NCI-H748 (cell line): ENCODE data around the gene ZNF287.
A peak's percentile ranks its signal among the peaks of the same experiment; 100 is the strongest.
"Not testable (repeated sequence)": the region's sequence is repeated elsewhere in the genome, so short reads cannot be mapped to it uniquely, and the experiment has no call there.

Experiments used
- DNase-seq: peaks from one replicate; lab custom pipeline; 2025; ENCODE audit not compliant: unreplicated experiment; lab: John Stamatoyannopoulos, UW

ZNF287 gene

DNA sequence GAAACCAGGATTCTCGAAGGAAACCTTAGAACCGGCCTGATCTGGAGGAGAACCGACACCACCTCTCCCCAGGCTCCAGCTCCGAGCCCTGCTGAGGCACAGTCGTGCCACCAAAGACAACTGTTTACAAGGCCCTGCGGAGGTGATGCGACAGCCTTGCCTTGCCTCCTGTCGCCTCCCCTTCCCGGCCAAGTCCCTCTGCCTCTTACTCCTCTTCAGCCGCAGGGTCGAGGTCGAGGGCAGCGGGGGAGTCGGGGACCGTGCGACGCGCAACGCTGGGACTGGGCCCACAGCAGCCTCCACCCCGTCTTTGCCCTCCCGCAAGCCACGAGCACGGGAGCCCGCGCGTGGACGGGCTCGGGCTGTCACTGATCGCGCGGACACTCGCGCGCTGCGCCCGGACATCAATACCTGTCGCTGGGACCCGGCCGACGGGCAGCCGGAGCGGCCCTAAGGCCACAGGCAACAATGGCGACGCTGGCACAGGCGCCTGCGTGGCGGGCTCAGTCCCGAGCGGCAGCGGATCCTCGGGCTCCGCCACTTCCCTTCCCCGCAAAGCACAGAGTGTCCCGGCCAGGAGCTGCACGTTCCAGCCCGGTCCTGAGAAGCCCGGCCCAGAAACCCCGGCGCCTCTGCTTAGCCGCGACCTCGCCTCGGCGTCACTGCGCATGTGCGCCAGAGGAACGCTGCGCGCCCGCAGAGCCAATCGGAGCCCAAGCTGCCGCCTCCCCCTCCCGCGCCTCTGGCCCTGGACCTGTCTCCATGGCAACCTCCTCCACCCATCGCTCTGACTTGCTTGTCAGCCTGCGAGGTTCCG, at the start of gene ZNF287:
Gene ZNF287 (minus strand): TSS at position 664 of the 817 bp plus-strand sequence. CDS start 1,473 bp downstream, outside the sequence.
- DNase-seq: peak; percentile 97

DNA sequence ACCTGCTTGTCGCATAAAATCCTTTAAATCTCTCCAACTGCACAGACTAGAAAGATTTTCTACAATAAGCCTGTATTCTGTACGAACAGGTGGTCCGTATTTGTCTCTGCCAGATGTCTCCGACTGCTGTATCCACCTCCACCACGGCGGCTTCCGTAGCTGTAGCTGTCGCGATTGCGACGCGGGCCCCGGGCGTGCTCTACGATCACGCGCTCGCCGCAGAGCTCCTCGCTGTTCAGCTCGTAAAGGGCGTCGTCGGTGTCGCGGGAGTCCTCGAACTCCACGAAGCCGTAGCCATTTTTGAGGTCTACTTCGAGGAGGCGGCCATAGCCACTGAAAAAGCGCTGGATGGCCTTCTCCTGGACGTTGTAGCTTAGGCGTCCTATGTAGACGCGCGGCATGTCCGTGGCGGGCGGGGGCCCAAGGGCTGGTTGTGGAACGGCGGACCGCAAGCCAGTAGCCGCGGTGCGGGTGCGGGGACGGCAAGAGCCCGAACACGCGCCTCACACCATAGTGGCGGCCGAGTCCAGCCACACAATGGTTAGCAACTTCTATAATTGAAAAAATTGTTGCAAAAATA, 48.6 kb upstream of the ZNF287 start:
- no peak for DNase-seq

DNA sequence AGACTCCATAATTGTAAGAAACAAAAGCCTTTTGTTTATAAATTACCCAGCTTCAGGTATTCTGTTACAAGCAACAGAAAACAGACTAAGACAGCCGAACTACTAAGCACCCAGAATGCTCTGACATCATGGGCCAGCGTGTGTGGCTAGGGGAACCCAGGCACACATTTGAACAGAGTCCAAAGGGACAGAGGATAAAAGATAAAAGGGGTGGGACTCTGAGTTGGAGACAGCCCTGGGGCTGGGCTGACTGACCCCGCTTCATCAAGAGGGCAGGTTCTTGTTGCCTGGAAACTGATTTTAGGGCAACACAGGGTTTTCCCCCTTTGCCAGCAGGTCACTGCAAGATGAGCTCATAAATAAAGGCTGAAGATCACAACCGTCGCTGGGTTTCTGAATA, 30.5 kb upstream of the ZNF287 start:
- DNase-seq: no peak

DNA sequence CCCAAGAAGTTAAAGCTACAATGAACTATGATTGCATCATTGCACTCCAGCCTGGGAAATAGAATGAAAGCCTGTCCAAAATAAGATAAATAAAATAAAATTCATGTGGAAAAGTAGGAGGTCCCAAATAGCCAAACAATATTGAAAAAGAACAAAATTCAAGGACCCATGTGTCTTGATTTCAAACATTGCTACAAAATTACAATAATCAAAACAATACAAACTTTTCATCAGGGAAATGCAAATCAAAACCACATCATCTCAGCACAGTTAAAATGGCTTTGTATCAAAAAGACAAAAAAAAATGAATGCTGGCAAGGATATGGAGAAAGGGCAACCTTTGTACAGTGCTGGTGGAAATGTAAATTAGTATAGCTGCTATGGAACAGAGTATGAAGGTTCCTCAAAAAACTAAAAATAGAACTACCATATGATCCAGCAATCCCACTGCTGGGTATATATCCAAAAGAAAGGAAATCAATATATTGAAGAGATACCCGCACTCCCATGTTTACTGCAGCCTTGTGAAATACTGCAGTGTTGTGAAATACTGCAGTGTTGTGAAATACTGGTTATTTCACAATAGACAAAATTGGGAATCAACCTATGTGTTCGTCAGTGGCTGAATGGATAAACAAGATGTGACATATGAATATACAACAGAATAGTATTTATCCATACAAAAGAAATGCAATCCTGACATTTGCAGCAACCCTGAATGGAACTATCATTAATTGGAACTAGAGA, 24.5 kb upstream of the ZNF287 start:
- no peak for DNase-seq

DNA sequence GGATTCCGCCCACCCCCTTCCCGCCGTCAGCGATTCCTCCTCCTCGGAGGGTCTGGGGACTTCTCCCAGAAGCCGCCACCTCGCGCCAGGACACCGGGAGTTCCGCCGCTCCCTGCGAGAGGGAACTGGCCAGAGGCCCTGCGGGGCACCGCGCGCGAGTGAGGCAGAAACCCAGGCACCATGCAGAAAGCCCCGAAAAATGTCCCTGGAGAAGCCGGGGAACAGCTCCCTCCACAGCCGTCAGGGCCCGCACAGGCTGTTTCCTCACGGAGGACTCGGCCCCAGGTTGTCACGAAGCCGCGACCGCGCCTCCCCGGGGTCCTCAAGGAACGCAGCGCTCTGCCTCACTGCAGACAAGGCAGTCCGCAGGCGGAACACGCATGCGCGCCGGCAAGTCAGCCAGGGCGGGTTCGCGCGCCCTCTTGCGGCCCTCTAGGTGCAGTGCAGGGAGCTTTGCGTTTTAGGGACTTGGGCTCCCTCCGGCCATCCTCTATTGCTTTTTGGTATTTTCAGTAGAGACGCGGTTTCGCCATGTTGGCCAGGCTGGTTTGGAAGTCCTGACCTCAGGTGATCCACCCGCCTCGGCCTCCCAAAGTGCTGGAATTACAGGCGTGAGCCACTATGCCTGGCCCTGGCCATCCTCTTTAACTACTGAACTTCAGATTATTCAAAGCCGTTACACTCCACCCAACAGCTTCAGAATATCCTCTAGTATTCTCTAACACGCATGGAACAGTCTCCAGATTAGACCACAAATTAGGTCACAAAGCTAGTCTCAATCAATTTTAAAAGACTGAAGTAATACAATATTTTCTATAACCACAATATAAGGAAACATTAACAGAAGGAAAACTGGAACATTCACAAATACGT, 20.3 kb upstream of the ZNF287 start:
- DNase-seq: peak; percentile 95

DNA sequence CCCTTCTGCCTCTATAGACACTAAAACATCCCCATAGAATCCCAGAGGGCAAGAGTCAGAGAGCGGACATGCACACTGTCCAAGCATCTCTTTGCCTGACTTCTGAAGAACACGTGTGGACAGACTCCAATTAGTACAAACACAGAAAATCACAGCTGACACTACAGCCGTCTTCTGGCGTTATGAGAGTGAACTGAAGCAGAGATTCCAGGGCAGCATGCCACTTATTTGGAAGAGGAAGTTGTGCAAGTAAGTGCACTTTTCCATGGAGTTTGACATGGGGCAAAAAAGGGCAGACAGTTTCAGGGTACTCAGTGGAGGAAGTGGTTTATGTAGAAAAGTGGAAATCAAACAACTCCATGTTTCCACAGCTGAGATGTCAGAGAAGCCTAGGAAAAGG, 16.8 kb upstream of the ZNF287 start:
- DNase-seq: no peak

DNA sequence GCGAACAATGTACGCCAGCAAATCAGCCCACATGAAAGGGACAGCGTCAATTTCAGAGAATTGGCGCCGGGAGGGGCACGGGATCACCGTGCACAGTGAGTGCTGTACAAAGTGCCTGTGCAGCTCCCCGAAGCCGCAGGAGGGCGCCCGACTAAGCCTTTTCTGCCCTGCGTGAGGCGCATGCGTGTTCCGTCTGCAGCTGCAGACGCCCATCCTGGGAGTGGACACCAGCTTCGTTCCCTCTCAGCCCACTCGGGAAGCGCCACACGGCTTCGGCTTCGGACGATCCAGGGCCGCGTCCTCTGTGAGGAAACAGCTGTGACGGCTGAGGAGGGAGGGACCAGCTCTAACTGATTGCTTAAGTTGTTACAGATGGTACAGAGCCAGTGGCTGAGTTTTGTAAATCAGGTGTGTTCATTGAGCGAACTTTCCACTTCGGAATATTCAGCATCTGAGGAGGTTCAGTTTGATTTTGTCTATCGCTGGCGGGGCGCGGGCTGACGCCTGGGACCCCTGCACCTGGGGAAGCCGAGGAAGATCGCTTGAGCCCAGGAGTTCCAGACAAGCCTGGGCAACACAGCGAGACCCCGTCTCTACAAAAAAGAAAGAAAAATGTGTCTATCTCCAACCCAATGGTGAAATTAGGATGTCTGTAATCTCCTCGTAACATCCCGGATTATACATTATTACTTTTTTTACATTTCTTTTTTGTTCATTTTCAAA, 15.4 kb upstream of the ZNF287 start:
- peak; percentile 97 for DNase-seq

DNA sequence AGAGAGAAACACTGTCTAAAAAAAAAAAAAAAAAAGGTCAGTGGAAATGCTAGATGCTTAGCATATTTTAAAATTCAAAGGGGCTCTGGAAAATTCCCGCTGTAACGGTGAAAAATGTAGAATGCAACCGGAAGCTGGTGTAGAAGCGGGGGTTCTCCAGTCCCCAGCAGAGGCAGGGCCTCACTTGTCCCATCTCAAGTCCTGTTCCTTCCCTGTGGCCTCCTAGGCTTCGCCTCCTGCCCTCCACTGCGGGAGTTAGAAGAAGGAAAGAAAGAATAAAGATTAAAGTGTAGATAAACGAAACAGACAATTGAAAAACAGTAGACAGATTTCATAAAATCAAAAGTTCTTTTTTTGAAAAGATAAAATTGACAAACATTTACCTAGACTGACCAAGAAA, 14.8 kb upstream of the ZNF287 start:
- DNase-seq: no peak

DNA sequence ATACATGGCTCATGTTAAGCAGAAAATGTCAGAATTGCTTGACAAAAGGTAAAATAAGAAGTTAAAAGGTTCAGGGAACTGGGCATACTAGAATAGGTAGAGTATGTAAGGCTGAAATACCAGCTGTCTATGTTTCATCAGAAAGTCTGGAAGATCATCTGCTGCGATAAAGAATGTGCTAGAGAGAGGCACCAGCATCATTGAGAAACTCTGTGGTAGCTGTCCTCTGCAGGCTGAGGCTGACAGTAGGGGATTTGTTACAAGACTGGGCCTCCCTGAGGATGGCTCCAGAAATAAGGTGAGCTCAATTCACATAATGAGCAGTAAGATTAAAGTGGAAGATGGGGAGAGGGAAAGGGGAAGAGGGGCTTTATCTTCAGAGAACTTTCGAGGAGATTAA, 4.5 kb upstream of the ZNF287 start:
- no peak for DNase-seq

DNA sequence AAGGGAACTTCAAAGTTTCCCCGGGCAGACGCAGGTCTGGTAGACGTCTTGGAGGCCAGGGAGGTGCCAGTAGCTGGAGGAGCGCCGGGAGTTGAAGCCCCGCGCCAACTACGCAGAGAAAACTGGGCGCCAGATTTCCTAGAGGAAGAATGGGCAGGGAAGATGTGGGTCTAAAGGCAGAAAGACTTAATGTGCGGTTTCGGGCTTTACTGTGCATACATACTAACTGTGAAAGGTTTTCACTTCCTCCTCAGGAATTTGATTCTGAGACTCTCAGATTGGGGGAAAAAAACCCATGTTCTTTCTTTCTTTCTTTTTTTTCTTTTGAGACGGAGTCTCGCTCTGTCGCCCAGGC, 331 bp upstream of the ZNF287 start:
- DNase-seq: no peak

DNA sequence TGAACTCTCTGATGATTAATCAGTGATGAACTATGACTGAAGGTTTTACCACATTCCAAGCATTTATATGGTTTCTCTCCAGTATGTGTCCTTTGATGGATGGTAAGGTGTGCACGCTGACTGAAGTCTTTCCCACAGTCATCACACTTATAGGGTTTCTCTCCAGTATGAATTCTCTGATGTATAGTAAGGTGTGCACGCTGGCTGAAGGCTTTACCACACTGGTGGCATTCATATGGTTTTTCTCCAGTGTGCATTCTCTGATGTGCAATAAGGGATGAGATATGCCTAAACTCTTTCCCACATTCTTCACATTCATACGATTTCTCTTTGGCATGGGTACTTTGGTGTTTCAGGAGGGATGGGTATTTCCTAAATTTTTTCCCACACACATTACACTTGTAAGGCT, 16.4 kb downstream of the ZNF287 start:
- DNase-seq: no peak

DNA sequence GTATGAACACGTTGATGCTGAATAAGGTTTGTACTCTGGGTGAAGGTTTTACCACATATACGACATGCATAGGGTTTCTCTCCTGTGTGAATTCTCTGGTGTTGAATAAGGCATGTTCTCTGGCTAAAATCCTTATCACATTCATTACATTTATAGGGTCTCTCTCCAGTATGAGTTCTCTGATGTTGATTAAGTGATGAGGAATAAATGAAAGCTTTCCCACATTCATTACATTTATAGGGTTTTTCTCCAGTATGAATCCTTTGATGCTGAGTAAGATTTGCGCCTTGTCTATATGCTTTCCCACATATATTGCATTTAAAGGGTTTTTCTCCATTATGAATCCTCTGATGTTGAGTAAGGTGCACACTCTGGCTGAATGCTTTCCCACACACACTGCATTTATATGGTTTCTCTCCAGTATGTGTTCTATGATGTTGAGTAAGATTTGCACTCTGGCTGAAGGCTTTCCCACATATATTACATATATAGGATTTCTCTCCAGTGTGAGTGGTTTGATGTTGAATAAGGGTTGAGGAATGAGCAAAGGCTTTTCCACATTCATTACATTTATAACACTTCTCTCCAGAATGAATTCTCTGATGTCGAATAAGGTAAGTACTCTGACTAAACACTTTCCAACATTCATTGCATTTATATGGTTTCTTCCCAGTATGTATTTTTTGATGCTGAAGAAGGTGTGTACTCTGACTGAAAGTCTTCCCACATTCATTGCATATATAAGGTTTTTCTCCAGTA, 16.9 kb downstream of the ZNF287 start:
- DNase-seq: no peak

DNA sequence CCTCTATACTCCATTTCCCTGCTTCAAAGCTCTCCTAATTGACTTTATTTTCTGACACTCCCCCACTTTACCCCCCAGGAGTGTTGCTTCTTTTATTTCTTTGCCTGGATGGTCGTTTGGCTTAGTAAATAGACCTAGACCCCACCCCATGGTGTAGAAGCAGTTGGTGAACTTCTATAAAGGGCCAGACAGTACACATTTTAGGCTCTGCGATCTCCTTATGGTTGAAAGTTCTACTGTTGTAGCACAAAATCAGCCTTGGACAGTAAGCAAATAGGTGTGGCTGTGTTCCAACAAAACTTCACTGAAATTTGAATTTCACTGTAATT, 31.9 kb downstream of the ZNF287 start:
- DNase-seq: no peak

DNA sequence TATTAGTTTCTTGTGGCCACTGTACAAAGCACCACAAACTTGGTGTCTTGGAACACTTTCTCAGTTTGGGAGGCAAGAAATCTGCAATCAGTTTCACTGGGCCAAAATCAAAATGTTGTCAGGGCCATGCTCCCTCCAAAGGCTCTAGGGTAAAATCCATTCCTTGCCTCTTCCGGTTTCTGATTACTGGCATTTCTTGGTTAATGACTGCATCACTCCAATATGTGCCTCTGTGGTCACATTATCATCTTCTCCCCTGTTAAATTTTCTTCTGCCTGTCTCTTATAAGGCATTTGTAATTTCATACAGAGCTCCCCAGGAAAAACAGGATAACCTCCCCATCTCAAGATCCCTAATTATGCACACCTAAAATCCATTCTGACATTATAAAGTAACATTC, 34.8 kb downstream of the ZNF287 start:
- DNase-seq: no peak

DNA sequence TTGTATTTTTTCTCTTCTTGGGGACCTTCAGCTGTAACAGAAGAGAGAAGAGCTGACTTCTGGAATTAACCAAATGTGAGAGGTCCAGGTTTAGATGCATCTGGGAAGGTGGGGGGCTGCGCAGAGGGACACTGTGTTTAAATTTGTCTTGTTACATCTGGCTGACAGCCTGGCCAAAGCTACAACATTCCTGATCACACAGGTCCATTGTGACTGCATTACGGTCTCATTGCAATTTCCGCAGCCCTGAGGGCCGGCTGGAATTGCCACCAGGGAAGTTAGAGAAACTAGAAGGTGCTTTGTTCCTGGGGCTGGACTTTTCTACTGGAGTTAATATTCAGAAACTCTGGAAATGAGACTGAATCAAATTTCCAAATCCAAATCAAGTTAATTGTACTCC, 39.1 kb downstream of the ZNF287 start:
- no peak for DNase-seq

DNA sequence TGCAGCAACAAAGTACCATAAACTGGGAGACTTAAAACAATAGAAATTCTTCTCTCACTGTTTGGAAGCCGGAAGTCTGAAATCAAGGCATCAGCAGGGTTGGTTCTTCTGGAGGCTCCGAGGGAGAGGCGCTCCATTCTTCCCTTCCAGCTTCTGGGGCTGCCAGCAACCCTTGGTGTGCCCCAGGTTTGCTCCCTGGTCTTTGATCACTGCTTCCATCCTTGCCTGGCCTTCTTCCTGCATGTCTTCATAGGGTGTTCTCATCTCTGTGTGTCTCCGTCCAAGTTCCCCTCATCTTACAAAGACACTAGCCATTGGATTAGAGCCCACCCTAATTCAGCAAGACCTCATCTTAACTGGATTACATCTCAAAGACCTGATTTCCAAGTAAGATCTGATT, 41.7 kb downstream of the ZNF287 start:
- no peak for DNase-seq

DNA sequence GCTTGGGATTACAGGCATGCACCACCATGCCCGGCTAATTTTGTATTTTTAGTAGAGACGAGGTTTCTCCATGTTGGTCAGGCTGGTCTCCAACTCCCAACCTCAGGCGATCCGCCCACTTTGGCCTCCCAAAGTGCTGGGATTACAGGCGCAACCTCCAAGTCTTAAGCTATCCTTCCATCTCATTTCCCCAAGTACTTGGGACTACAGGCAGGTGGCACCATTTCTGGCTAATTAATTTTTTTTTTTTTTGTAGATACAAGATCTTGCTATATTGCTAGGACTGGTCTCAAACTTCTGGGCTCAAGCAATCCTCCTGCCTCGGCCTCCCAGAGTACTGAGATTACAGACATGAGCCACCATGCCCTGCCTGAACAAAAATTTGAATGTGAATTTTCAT, 43.4 kb downstream of the ZNF287 start:
- not testable (repeated sequence) for DNase-seq

DNA sequence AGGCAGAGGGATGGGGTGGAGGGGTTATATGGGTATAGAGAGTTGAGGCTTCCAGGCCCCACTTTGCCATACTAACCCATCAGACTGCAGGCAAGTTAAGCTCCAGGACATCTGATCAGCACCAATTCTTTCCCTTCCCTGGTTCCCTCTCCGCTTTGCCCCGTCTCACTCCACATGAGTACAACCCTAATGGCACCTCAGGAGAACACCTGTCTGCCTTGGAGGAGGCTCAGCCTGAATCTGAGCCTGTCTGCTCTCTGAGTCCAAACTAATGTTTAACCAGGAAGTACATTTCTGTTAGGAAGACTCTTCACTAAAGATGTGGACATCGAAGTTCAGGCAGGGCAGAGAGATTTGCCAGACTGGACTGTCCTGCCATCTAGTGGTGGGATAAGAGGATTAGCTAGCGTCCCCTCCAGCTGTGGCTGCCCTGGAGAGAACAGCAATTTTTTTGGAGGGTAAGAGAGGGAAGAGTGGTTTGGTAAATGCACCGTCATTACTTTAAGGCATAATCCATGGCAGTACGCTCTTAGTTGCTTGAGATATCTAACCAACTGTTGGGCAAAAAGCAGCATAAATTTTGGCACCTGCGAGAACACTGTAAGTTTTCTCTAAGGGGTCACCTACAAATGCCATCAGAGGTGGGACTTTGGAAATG, 47.8 kb downstream of the ZNF287 start:
- peak; percentile 86 for DNase-seq

DNA sequence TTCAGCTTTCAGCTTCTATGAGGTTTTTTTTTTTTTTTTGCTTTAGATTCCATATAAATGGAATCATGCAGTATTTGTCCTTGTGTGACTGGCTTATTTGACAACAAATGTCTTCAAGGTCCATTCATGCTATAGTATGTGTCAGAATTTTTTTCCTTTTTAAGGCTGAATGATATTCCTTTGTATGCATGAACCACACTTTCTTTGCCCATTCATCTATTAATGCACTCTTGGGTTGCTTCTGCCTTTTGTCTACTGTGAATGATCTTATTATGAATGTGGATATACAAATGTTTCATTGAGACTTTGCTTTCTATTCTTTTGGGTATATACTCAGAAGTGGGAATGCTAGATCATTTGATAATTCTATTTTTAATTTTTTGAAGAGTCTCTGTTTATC, 50.0 kb downstream of the ZNF287 start:
- no peak for DNase-seq
